GM12892 (cell line): ENCODE measurements around the gene LMBR1.

ENCODE experiments used
- POLR2A ChIP-seq: IDR thresholded peaks from 2 replicates; pipeline ENCODE4 v1.6.1; 2011; ENCODE audit warnings: low read depth, low read length, control low read depth
- POLR2AphosphoS5 ChIP-seq: IDR thresholded peaks from 2 replicates; pipeline ENCODE4 v1.6.1; 2011; ENCODE audit warnings: low read depth, low read length, control low read depth

- TF ChIP-seq POLR2A (no peak), POLR2AphosphoS5 (no peak)
These were observed 115.5 kb downstream of the LMBR1 start for GRCh38 chr7:156777364-156778069.
